Activated T-helper 1 cell treated with Interleukin-2 at 50 U/mL for 16 hours (primary cell): ENCODE results near the gene SSTR4.

Experiments used
- DNase-seq: peaks from one replicate; pipeline ENCODE4 v3.0.0-alpha.2; 2020; ENCODE audit warnings: low read depth

The SSTR4 gene

GRCh38 chr20:23043376-23043775 is 8.3 kb downstream of the SSTR4 start:
- no peak for DNase-seq

DNA sequence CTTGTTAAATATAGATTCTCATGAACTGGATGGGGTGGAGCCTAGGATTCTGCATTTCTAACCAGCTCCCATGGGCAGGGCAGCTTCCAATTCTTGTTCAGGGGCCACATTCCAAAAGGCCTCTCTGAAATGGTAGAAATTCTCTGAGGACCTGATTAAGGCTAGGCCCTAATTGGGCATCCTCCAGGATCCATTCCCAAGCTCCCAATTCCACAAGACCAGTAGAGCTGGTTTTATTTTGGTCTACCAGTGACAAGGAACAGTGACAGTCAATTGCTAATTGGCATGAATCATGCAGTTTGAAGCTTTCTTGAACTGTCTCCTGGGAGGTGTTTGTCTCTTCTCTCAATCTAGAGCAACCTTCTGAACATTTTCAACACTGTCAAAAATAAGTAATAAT is 11.3 kb downstream of the SSTR4 start:
- no peak for DNase-seq

GRCh38 chr20:23047001-23047737 is 12.1 kb downstream of the SSTR4 start:
- no peak for DNase-seq

DNA sequence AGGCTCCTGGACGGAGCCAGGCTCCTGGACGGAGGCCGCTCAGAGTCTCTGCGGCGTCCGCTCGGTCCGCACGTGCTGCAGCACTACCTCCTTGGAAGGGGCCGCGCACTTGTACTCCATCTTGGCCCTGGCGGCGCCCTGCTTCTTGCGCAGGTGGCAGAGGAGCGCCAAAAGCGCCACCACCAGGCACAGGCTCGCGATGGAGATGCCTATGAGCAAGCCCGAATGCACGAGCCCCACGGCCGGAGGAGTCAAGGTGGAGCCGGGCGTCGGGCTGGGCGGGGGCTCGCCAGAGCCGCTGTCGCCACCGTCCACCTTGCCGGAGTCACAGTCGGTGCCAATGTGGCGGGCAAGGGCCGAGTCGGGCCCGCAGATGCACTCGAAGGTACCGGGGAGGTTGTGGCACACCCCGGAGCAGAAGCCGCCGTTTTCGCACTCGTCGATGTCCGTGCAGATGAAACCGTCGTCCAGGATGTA is 12.7 kb downstream of the SSTR4 start:
- no peak for DNase-seq

- no peak for DNase-seq
These were observed 13.4 kb downstream of the SSTR4 start for GRCh38 chr20:23048283-23049200.

GRCh38 chr20:23049201-23050075 is 14.3 kb downstream of the SSTR4 start, which contains the start of gene THBD:
Gene THBD, minus strand, starts transcription at chr20:23049672. Its CDS starts 168 bp downstream, at chr20:23049504.
- no peak for DNase-seq

GRCh38 chr20:23050076-23050838 is 15.1 kb downstream of the SSTR4 start:
- DNase-seq = no peak

GRCh38 chr20:23050847-23051627 is 15.9 kb downstream of the SSTR4 start:
- no peak for DNase-seq

DNA sequence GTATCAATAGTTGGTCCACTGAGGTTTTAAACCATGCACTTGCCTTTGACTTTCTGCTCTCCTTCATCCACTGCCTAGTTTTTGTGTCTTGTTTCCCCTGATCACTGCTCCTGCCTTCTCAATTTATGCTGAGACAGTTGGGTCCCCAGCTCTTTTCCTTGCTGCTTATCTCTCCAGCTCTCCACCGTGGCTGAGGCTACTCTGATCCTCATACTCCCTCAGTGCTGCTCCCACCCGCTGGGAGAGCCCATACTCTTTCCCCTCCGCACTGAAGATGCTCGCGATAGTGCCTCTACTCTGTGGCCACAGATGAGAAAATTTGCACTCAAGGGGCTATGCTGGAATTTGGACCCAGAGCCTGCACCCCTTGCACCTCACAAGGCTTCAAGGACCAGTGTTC is 17.8 kb downstream of the SSTR4 start:
- no peak for DNase-seq

- no peak for DNase-seq
These were observed 23.1 kb downstream of the SSTR4 start for GRCh38 chr20:23058240-23058639.

DNA sequence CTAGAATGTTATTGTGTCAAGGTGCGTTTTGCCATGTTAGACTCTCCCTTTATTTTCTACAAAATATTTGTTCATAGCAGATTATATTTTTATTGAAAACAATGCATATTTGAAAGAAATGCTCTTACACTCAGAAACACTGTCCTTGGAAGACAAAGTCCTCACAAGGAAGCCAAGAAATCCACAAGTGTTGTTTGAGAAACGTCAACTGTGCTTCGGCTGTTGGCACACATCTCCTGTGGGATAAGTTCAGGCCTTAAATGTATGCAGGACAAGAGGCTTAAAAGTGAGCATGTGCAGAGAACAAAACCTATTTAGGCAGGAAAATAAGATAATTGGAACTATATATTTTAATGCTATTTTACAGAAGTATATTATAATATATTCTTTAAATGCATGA is 23.9 kb downstream of the SSTR4 start:
- no peak for DNase-seq

DNA sequence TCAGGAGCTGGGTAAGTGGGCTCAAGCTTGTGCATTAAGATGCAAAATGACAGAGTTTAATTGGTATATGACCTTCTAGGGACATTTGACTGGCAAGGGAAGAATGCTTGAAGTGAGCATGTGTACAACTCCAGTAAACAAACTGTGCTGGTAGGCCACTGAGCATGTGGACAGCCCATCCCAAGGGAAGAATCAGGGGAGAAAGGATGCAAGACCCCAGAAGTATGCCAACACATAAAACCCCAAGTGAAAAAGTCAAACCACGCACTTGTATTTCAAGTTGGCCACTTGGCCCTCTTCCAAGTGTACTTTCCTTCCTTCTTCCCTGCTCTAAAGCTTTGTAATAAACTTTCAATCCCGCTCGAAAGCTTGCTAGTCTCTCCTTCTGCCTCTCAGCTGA is 24.7 kb downstream of the SSTR4 start:
- no peak for DNase-seq

- DNase-seq = no peak
These were observed 25.5 kb downstream of the SSTR4 start for GRCh38 chr20:23060629-23061028.

- DNase-seq = no peak
These were observed 26.1 kb downstream of the SSTR4 start for GRCh38 chr20:23061262-23061661.

- no peak for DNase-seq
These were observed 26.8 kb downstream of the SSTR4 start for GRCh38 chr20:23061734-23062561.

- DNase-seq = no peak
These were observed 27.5 kb downstream of the SSTR4 start for GRCh38 chr20:23062632-23063031.

DNA sequence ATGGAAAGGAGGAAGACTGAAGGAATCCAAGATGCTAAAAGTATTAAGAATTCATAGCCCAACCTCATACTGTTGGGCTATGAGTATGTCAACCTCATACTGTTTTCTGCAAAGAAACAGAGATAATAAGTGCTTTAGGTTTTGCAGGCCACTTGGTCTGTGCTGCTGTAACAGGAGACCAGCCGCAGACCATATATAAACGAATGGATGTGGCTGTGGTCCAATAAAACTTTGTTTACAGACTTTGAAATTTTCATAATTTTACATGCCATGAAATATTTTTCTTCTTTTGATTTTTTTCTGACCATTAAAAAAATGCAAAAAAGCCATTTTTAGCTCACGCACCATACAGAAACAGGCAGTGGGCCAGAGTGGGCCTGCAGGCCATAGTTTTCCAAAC is 28.1 kb downstream of the SSTR4 start:
- DNase-seq = no peak

GRCh38 chr20:23063581-23063980 is 28.5 kb downstream of the SSTR4 start:
- DNase-seq = no peak
